Measurements from ENCODE around the gene CAMSAP1.

DNA sequence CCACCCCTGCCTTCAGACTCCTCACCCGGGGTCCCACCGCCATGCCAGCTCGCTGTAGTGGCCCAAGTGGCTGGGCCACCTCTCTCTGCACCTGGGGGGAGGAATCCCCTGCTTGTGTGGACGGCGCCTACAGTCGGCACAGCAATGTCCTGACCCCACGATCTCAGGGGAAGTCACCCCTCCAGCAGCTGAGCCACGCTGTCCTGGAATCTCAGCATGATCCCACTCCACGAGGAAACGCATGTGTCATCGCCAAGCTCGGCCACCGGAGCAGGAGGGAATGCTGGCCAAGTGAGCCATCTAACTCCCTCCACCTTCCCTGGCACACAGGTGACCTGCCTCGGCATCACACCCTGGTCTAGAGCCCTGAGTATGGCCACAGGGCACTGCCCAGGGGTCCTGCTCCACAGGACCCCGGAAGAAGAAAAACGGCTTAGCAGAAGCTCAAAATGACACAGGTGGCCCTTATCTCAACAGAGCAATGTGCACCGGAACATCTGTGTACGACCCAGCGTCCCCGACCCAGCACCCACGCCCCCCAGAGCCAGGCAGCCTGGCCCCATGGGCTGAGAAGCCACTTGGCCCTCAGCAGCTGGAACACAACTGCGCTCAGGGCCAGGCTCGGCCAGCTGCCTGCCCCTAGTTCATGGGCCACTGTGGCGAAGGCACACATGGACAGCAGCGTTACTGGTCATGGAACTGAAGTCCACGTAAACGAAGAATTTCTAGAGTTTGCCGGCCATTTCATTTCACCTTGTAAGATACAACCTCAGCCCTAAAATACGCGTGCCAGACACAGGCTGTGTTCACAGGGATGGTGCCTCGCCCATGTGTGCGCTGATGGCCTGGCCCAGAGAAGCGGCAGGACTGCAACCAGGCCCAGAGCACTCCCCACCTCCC, 23.4 kb upstream of the CAMSAP1 start:
- TF ChIP-seq, protein P1, sequence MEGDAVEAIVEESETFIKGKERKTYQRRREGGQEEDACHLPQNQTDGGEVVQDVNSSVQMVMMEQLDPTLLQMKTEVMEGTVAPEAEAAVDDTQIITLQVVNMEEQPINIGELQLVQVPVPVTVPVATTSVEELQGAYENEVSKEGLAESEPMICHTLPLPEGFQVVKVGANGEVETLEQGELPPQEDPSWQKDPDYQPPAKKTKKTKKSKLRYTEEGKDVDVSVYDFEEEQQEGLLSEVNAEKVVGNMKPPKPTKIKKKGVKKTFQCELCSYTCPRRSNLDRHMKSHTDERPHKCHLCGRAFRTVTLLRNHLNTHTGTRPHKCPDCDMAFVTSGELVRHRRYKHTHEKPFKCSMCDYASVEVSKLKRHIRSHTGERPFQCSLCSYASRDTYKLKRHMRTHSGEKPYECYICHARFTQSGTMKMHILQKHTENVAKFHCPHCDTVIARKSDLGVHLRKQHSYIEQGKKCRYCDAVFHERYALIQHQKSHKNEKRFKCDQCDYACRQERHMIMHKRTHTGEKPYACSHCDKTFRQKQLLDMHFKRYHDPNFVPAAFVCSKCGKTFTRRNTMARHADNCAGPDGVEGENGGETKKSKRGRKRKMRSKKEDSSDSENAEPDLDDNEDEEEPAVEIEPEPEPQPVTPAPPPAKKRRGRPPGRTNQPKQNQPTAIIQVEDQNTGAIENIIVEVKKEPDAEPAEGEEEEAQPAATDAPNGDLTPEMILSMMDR (conservative IDR thresholded peaks at IDR 0.05), result no peak
- TF ChIP-seq EZH2 (IDR thresholded peaks at IDR 0.05; ENCODE audit: low read depth), result no peak

Data from PC-9 (cell line).